Activated gamma-delta T cell (primary cell): ENCODE results near the gene CDH23.

Experiments
- DNase-seq: peaks from one replicate; lab custom pipeline; 2025; lab: John Stamatoyannopoulos, UW

Gene CDH23

DNA sequence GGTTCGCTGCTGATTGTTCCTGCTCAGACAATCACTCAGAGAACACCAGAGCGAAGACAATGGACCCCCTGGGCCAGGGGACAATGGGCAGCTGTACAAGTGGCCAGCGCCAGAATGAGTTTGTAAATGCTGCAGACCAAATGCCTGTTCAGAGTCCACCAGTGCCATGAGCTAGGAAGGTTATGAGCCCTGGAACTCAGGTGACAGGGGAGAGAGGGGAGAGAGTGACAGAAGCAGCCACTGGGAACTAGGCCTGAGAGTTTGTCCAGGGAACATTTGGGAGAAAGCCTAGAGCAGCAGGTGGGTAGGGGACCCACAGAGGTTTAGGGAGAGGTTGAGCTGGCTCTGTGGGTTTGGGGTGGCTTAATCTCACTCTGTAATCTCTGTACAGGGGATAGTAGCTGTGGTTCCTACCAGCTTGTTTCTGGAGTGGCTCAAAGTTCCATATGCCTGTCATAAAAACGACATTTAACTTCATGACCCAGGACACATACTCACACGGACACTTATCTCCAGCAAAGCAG lies 262.5 kb downstream of the CDH23 start:
- no peak for DNase-seq

GRCh38 chr10:71659737-71660136 lies 263.0 kb downstream of the CDH23 start:
- DNase-seq: no peak

- no peak for DNase-seq
Observed at GRCh38 chr10:71660313-71660712, 263.6 kb downstream of the CDH23 start.

DNA sequence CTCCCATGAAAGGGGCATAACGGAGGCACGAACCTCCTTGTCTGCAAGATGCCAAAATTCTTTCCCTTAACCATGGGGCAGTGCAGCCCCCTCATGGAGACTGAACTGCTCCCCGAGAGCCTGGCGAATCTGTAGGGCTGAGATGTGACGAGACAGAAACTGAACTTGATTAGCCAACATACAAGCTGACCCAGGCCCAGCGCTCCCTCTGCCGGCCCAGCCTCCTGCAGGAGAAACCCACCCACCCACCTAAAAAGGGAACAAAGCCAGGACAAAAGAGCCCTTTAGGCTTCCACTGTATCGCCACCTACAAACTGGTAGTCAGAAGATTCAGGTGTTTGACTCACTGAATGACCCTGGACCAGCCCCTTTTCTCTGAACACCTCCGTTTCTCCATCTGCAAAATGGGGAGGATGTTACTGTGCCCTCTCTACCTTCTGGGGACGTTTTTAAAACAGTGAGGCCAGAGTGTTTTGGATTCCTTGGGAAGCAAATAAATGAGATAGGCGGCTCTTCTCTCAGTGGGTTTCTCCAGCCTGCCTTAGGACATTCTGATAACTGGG lies 264.4 kb downstream of the CDH23 start:
- DNase-seq: no peak

- no peak for DNase-seq
Observed at GRCh38 chr10:71661779-71662336, 265.1 kb downstream of the CDH23 start.

- DNase-seq: no peak
Observed at GRCh38 chr10:71663311-71663710, 266.6 kb downstream of the CDH23 start.

- DNase-seq: no peak
Observed at GRCh38 chr10:71664585-71664984, 267.9 kb downstream of the CDH23 start.

- no peak for DNase-seq
Observed at GRCh38 chr10:71665456-71665855, 268.7 kb downstream of the CDH23 start.

DNA sequence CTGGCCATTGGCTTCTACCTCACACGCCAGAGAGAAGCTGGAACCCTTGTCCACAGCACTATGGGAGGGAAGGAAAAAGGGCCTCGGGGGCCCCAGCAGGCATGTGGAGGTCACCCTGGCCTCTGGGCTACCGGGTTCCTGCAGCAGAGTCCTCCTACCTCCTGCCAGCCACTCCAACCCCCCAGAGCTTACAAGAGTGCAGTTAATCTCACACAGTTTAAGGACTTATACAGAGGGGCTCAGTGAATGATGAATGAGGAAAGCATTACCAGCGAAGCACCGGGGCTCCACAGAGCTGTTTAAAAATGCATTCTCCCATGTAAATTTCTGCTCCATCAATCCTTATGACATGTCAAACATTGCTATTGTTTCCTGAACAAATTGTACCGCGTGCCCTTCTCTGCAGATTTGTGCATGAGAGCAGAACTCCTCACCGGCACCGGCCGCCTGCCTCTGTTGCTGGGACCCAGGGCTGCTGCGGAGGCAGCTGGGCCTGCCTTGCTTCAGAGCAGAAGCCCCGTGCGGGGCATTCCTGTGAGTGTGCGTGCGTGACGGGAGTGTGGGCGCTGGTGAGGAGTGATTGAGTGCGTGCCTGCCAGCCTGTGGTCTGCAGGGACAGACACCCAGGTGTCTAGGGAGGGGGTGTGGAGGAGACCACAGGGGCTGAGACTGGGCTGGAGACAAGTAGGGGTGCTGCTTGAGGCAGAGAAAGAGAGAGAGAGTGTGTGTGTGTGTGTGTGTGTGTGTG lies 270.1 kb downstream of the CDH23 start:
- DNase-seq: no peak

GRCh38 chr10:71667387-71667752 lies 270.6 kb downstream of the CDH23 start:
- DNase-seq: no peak

DNA sequence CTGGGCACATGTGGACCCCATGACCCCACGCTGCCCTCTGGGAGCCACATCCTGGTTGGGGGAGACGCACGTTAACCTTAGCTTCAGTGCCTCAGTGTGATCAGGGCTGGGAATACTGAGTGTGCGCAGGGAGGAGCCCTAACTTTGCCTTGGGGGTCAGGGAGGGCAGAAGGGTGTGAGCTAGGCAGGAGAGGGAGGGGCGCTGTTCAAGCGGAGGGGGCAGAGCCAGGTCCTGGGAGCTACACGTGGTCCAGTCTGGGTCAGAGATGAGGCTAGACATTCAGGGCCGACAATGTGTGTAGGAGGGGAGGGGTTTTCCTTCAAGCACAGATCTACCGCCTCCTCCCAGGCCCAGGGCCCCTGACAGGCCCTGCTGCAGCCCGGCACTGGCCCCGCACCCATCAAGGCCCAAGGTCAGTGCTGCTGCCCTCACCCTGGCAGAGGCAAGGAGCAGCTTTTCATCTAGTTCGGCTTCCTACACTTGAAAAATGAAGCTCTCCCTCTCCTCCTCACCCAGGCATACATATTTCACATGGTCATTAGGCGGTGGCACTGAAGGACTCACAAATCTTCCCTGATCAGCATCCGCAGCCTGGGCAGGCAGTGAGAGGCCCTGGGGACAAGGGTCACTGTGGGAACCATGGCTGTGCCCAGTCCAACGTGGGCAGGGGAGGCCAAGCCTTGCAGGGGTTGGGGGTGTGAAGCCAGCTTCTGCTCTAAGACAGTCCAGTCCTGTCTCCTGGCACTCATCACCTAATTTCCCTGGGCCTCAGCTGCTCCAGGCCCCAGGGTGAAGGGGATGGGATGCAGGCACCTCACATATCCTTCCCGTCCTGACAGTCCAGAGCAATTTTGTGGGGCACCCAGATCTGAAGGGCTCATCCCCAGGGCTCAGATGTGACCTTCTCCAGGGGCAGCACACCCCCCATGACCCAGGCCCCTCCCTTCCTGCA lies 275.6 kb downstream of the CDH23 start:
- DNase-seq: no peak

GRCh38 chr10:71675295-71675970 lies 278.7 kb downstream of the CDH23 start:
- DNase-seq: no peak

DNA sequence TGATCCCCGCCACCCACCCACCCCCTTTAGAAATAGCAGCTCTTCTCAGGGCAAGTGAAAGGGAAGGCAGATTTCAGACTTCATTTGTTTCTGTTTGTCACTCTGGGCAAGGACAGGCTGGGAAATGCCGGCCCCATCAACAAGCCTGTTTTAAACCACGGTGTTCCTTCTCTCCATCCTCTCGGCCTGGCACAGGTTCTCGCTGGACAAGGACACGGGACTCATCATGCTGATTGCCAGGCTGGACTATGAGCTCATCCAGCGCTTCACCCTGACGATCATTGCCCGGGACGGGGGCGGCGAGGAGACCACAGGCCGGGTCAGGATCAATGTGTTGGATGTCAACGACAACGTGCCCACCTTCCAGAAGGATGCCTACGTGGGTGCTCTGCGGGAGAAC lies 280.5 kb downstream of the CDH23 start:
- DNase-seq: no peak

- DNase-seq: no peak
Observed at GRCh38 chr10:71678057-71678805, 281.5 kb downstream of the CDH23 start.

- no peak for DNase-seq
Observed at GRCh38 chr10:71679425-71679824, 282.7 kb downstream of the CDH23 start.

- no peak for DNase-seq
Observed at GRCh38 chr10:71681977-71682376, 285.3 kb downstream of the CDH23 start.

GRCh38 chr10:71683301-71683700 lies 286.6 kb downstream of the CDH23 start:
- DNase-seq: no peak

- DNase-seq: no peak
Observed at GRCh38 chr10:71684356-71685173, 287.8 kb downstream of the CDH23 start.

DNA sequence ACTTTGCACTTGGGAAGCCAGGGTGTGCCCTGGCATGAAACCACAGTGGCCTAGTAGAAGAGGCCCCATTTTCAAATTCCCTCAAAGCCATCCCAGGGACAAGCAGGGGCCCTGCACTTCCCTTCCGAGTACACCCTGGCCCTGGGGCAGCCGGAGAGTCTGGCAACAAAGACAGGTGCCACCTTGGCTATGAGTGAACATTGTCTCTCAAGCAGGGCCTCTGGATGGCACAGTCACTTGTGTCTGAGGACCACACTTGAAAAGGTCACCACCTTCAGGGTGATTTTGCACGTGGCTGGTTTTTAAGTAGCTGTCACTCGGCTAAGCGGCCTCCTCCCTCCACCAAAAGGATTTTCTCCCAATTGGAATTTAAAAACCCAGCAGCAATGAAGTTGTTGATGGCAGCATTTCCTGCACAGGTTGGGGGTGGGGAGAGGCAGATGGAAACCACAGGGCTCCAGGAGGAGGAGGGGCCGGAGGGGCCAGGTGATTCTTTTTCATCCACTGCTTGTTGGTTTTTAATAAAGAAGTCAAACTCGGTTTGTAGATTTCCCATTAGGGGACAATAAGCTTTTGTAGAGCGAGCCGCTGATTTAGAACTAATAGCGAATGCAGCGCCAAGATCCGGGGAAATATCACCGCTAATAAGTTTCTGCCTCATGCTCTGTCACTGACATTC lies 289.0 kb downstream of the CDH23 start:
- DNase-seq: no peak
